GM19397 (cell line): ENCODE data around the gene MTMR2.
A peak's percentile ranks its signal among the peaks of the same experiment; 100 is the strongest.

Experiments used
- ATAC-seq: cut with Tn5 transposase; IDR thresholded peaks from one replicate; pipeline ENCODE4 v1.9.1; 2021; ENCODE audit warnings: mild to moderate bottlenecking, moderate library complexity; ENCODE audit not compliant: unreplicated experiment

The MTMR2 gene

DNA sequence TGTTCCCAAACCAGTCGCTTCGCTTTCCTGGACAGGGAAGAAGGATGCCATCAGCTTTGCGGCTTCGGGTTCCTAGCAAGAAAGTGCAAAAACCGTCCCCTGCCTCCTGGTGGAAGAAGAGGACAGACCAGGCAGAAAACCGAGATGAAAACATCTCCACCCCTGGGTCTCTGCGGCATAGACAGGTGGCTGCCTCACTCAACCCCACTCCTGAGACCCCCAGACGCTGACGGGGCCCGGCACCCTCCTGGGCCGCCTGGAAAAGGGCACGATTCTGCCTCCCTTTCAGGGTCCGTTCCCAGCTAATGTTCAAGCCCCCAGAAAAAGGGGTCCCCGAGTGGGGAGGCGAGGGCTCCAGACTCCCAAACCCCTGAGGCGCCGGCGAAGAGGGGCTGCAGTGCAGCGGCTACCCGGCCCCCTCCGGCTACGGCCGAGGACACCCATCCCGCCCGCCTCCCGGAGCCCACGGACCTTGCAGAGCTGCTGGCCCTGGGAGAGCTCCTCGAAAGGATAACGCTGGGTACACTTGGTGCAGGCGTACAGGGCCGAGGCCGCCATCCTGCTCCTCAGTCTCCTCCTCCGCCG, 134.9 kb downstream of the MTMR2 start:
- peak; percentile 3 for ATAC-seq
